Subcutaneous preadipocyte (primary cell): ENCODE results near the gene CNMD. TPM values are rescaled to one million over a fixed set of nuclear protein-coding genes. Genes with fewer than 3 reads are reported as not detected.

ENCODE experiments used
- total RNA-seq: library from RNA; depleted of rRNA; stranded (reverse); fragments of >200 nt; gene quantifications from 2 replicates; pipeline ENCODE4 v1.2.3, GENCODE V29; 2012

CNMD gene
- total RNA-seq: not detected in 2 replicates

DNA sequence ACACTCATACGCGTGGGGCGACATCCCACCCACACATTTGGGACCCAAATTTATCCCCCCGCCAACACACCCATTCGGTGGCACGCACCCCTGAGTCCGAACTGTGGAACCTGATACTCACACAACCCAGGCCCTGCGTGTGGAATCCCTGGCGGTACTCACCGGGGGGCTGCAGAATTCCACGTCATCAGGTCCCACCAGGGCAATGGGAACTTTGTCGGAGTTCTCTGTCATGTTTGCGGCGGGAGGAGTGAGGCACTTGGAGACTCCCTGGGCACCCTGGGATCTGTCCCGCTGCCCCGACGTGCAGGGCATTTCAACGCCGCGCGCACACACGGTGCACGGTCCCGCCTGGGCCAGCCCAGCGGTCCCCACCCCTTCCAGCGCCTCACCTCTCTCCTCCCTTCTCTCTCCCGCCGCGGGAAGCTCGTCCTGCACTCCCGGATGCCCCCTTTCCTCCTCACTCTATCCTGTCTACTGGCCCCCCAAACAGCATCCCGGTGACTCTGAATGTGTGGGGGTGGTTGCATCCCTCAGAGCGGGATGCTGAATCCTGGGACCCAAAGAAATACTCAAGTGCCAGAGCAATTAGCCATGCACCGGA lies at the start of gene CNMD:
TSS of gene CNMD (minus strand) at position 353 of the 604 bp plus-strand sequence. CDS start at position 234, 119 bp downstream.

Other genes with a start within 250 kb of the CNMD start
- 2.2 and 2.3 TPM in 2 replicates for gene HNRNPA1L2, start 97.4 kb downstream of the CNMD start, total RNA-seq
- 24.3 and 34.8 TPM in 2 replicates for gene SUGT1, start 87.0 kb downstream of the CNMD start, total RNA-seq
- not detected in 2 replicates for gene PCDH8, start 108.8 kb upstream of the CNMD start, total RNA-seq